Heart left ventricle (tissue), 13 donors: ENCODE measurements around the gene GRAP.
"Not testable (repeated sequence)": the region's sequence is repeated elsewhere in the genome, so short reads cannot be mapped to it uniquely, and the experiment has no call there.

Experiments used
- CTCF ChIP-seq, 12 donors: fragments of 200-600 bp; sonication (generic) in 4 of 12; IDR thresholded peaks; one replicate each; pipeline versions ENCODE4 v1.5.0 to v1.8.0; 2018 to 2022; ENCODE audit warnings: antibody characterized with exemption in 12 of 12, mild to moderate bottlenecking in 5 of 12
- POLR2A ChIP-seq, 2 donors: fragments of 450-650 bp; IDR thresholded peaks; one replicate each; pipeline ENCODE4 v1.6.1; 2017; ENCODE audit warnings: antibody characterized with exemption in 2 of 2, mild to moderate bottlenecking in 2 of 2, moderate library complexity in 2 of 2
- donor health status: ischemic (EF 13 %, LVEDD 7.1; RV severe dilation, severe dysfunction).
- donor health status: DM: no; HTN: yes; CAD: no.
- donor health status: DM: no; HTN: no; CAD: no.
- donor health status: ischemic (EF 25% LVEDD 6.9; RV normal size, moderate dysfunction).
- donor health status: ischemic (EF 25% LVEDD 5.7; RV mildly dilated, moderate dysfunction).
- donor health status: ischemic (EF 35%, LVEDD 5.7; RV mildly dilated, moderate dysfunction).
- donor health status: nonischemic (EF 11% LVEDD 7.7; RV severe dilation, severe dysfunction).
- donor health status: DM: yes; HTN: yes; CAD: no.
- donor health status: PGD.
- donor health status: ischemic (EF 29% LVEDD 5.4; RV normal size, mild dysfunction).
- donor health status: nonischemic (EF 23%, LVEDD 6.1; RV moderate dilation, normal function).

- not testable (repeated sequence) for TF ChIP-seq CTCF, POLR2A (IDR thresholded peaks at IDR 0.05)
Observed at GRCh38 chr17:19038007-19038406, 8.8 kb downstream of the GRAP start.
